ENCODE results near the gene SMARCA5.

GRCh38 chr4:143531788-143532491, 18.4 kb downstream of the SMARCA5 start:
- TF ChIP-seq CTCF (IDR thresholded peaks at IDR 0.05) (no peak), POLR2A (IDR thresholded peaks at IDR 0.05) (no peak)

Data from Peyer's patch (tissue), 4 donors.